GM23338 (cell line): ENCODE results near the gene CDC42BPA. TPM values are rescaled to one million over a fixed set of nuclear protein-coding genes. Genes with fewer than 3 reads are reported as not detected.

Source experiments
- ATAC-seq: fragments of 200-7000 bp; cut with Tn5 transposase; 3 replicates; pipeline ENCODE4 v1.9.1; 2020
- DNase-seq: peaks from one replicate; pipeline ENCODE4 v3.0.0-alpha.2; 2015; ENCODE audit warnings: low spot score
- H2AFZ ChIP-seq: fragments of 200-600 bp; sonication (generic); 2 replicates; pipeline ENCODE4 v1.8.0; 2016; ENCODE audit warnings: antibody characterized with exemption, mild to moderate bottlenecking, moderate library complexity
- H3F3A ChIP-seq: fragments of 200-600 bp; sonication (generic); replicated peaks from 2 replicates; pipeline ENCODE4 v1.8.0; 2017; ENCODE audit warnings: antibody characterized with exemption, mixed run types, low read depth
- H3K27ac ChIP-seq: fragments of 200-600 bp; sonication (generic); 2 replicates; pipeline ENCODE4 v1.6.1; 2016; ENCODE audit warnings: low read depth
- H3K27me3 ChIP-seq: fragments of 200-600 bp; sonication (generic); 2 replicates; pipeline ENCODE4 v1.8.0; 2016; ENCODE audit warnings: mild to moderate bottlenecking, mixed run types, moderate library complexity; ENCODE audit not compliant: insufficient read depth
- H3K36me3 ChIP-seq: fragments of 200-600 bp; sonication (generic); 2 replicates; pipeline ENCODE4 v1.8.0; 2016; ENCODE audit warnings: mild to moderate bottlenecking; ENCODE audit not compliant: insufficient read depth
- H3K4me1 ChIP-seq: fragments of 200-600 bp; sonication (generic); 2 replicates; pipeline ENCODE4 v1.8.0; 2016; ENCODE audit warnings: mild to moderate bottlenecking, moderate library complexity; ENCODE audit not compliant: insufficient read depth
- H3K4me2 ChIP-seq: fragments of 200-600 bp; sonication (generic); 2 replicates; pipeline ENCODE4 v1.7.1; 2017; ENCODE audit warnings: mixed run types
- H3K4me3 ChIP-seq: fragments of 200-600 bp; sonication (generic); 2 replicates; pipeline ENCODE4 v1.6.1; 2016; ENCODE audit warnings: mixed run types
- H3K79me2 ChIP-seq: fragments of 200-600 bp; sonication (generic); replicated peaks from 2 replicates; pipeline ENCODE4 v1.8.0; 2017; ENCODE audit warnings: mild to moderate bottlenecking; ENCODE audit not compliant: insufficient read depth
- H3K9me2 ChIP-seq: fragments of 200-600 bp; sonication (generic); 2 replicates; pipeline ENCODE4 v1.8.0; 2017; ENCODE audit not compliant: insufficient read depth
- H4K20me1 ChIP-seq: fragments of 200-600 bp; sonication (generic); replicated peaks from 2 replicates; pipeline ENCODE4 v1.8.0; 2017; ENCODE audit warnings: mild to moderate bottlenecking; ENCODE audit not compliant: insufficient read depth
- H3K27ac Mint-ChIP-seq: 2 replicates; pipeline ENCODE4 v1.8.0; 2020; ENCODE audit warnings: inconsistent platforms, mild to moderate bottlenecking, moderate library complexity, mixed read lengths
- H3K27me3 Mint-ChIP-seq: 3 replicates; pipeline ENCODE4 v1.8.0; 2022; ENCODE audit warnings: low read depth, mild to moderate bottlenecking, moderate library complexity, mixed read lengths, inconsistent platforms; ENCODE audit not compliant: insufficient read depth, poor library complexity
- H3K36me3 Mint-ChIP-seq: 3 replicates; pipeline ENCODE4 v1.8.0; 2021; ENCODE audit warnings: low read depth, mild to moderate bottlenecking, inconsistent platforms, moderate library complexity, mixed read lengths
- H3K4me1 Mint-ChIP-seq: 3 replicates; pipeline ENCODE4 v1.8.0; 2020; ENCODE audit warnings: mild to moderate bottlenecking, inconsistent platforms, mixed read lengths
- H3K4me3 Mint-ChIP-seq: 3 replicates; pipeline ENCODE4 v1.8.0; 2021; ENCODE audit warnings: moderate library complexity, mild to moderate bottlenecking, inconsistent platforms, mixed read lengths
- H3K9me3 Mint-ChIP-seq: 3 replicates; pipeline ENCODE4 v1.8.0; 2020; ENCODE audit warnings: moderate library complexity, mild to moderate bottlenecking, inconsistent platforms, mixed read lengths
- EZH2phosphoT487 ChIP-seq: fragments of 200-600 bp; sonication (generic); IDR thresholded peaks from one replicate; pipeline ENCODE4 v1.8.1; 2018; ENCODE audit warnings: antibody characterized with exemption; ENCODE audit not compliant: unreplicated experiment
- NANOG ChIP-seq: IDR thresholded peaks from 2 replicates; pipeline ENCODE4 v1.6.1; 2016; ENCODE audit warnings: antibody characterized with exemption, borderline replicate concordance
- POLR2AphosphoS5 ChIP-seq: IDR thresholded peaks from 2 replicates; pipeline ENCODE4 v1.6.1; 2016; ENCODE audit warnings: antibody characterized with exemption, low read depth
- ZNF114 ChIP-seq: fragments of 250-450 bp; sonication (Bioruptor Pico); IDR thresholded peaks from 2 replicates; pipeline ENCODE4 v1.5.0; 2020; ENCODE audit warnings: mild to moderate bottlenecking, moderate library complexity
- polyA plus RNA-seq: library from polyadenylated mRNA; unstranded; fragments of >200 nt; fragmentation: Nextera tagmentation; extraction: Ambion mirVana; gene quantifications from 2 replicates; pipeline ENCODE4 v1.2.1, GENCODE V29; 2016
- total RNA-seq: library from RNA; depleted of rRNA; stranded (reverse); fragments of >200 nt; shearing (Covaris generic); gene quantifications from 2 replicates; pipeline ENCODE4 v1.2.3, GENCODE V29; 2014
- TF ChIP-seq, protein P1 (sequence below): IDR thresholded peaks from 2 replicates; pipeline ENCODE4 v1.6.1; 2016; ENCODE audit warnings: antibody characterized with exemption
- TF ChIP-seq, protein P2 (sequence below): fragments of 250-450 bp; sonication (Bioruptor Pico); IDR thresholded peaks from 2 replicates; pipeline ENCODE4 v1.5.0; 2020; ENCODE audit warnings: mild to moderate bottlenecking, moderate library complexity

Gene CDC42BPA
- total and polyA plus RNA-seq, 2 experiments from 2014 or later, result 17.7 to 40.1 TPM

DNA sequence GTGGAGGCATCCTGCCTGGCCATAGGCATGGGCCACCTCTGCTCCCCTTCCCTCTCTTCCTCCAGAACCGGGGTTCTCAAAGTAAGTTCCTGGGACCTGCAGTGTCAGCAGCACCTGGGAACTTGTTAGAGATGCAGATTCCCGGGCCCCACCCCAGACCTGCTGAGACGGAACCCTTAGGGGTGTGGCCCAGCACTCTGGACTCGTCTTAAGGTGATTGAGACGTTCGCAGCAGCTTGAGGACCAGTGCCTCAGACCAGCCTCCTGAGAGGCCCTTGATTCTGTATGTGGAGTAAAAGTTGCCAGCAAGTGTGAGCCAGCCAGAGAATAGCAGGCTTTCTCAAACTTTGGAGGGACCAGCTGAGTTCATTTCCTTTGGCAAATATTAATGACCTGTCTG, 364.0 kb downstream of the CDC42BPA start:
- peaks cover 16% of the 10 kb centered on the region for H3K4me1 Mint-ChIP-seq
- no peaks in the 10 kb centered on the region for H3K36me3 ChIP-seq
- TF ChIP-seq, protein P1, sequence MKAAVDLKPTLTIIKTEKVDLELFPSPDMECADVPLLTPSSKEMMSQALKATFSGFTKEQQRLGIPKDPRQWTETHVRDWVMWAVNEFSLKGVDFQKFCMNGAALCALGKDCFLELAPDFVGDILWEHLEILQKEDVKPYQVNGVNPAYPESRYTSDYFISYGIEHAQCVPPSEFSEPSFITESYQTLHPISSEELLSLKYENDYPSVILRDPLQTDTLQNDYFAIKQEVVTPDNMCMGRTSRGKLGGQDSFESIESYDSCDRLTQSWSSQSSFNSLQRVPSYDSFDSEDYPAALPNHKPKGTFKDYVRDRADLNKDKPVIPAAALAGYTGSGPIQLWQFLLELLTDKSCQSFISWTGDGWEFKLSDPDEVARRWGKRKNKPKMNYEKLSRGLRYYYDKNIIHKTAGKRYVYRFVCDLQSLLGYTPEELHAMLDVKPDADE, result no peak
- TF ChIP-seq NANOG (no peak), ZNF114 (no peak), EZH2phosphoT487 (no peak), POLR2AphosphoS5 (no peak)
- TF ChIP-seq, protein P2, sequence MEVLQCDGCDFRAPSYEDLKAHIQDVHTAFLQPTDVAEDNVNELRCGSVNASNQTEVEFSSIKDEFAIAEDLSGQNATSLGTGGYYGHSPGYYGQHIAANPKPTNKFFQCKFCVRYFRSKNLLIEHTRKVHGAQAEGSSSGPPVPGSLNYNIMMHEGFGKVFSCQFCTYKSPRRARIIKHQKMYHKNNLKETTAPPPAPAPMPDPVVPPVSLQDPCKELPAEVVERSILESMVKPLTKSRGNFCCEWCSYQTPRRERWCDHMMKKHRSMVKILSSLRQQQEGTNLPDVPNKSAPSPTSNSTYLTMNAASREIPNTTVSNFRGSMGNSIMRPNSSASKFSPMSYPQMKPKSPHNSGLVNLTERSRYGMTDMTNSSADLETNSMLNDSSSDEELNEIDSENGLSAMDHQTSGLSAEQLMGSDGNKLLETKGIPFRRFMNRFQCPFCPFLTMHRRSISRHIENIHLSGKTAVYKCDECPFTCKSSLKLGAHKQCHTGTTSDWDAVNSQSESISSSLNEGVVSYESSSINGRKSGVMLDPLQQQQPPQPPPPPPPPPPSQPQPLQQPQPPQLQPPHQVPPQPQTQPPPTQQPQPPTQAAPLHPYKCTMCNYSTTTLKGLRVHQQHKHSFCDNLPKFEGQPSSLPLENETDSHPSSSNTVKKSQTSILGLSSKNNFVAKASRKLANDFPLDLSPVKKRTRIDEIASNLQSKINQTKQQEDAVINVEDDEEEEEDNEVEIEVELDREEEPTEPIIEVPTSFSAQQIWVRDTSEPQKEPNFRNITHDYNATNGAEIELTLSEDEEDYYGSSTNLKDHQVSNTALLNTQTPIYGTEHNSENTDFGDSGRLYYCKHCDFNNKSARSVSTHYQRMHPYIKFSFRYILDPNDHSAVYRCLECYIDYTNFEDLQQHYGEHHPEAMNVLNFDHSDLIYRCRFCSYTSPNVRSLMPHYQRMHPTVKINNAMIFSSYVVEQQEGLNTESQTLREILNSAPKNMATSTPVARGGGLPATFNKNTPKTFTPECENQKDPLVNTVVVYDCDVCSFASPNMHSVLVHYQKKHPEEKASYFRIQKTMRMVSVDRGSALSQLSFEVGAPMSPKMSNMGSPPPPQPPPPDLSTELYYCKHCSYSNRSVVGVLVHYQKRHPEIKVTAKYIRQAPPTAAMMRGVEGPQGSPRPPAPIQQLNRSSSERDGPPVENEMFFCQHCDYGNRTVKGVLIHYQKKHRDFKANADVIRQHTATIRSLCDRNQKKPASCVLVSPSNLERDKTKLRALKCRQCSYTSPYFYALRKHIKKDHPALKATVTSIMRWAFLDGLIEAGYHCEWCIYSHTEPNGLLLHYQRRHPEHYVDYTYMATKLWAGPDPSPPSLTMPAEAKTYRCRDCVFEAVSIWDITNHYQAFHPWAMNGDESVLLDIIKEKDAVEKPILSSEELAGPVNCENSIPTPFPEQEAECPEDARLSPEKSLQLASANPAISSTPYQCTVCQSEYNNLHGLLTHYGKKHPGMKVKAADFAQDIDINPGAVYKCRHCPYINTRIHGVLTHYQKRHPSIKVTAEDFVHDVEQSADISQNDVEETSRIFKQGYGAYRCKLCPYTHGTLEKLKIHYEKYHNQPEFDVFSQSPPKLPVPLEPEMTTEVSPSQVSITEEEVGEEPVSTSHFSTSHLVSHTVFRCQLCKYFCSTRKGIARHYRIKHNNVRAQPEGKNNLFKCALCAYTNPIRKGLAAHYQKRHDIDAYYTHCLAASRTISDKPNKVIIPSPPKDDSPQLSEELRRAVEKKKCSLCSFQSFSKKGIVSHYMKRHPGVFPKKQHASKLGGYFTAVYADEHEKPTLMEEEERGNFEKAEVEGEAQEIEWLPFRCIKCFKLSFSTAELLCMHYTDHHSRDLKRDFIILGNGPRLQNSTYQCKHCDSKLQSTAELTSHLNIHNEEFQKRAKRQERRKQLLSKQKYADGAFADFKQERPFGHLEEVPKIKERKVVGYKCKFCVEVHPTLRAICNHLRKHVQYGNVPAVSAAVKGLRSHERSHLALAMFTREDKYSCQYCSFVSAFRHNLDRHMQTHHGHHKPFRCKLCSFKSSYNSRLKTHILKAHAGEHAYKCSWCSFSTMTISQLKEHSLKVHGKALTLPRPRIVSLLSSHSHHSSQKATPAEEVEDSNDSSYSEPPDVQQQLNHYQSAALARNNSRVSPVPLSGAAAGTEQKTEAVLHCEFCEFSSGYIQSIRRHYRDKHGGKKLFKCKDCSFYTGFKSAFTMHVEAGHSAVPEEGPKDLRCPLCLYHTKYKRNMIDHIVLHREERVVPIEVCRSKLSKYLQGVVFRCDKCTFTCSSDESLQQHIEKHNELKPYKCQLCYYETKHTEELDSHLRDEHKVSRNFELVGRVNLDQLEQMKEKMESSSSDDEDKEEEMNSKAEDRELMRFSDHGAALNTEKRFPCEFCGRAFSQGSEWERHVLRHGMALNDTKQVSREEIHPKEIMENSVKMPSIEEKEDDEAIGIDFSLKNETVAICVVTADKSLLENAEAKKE (CRISPR knock-in tag), result no peak
- H3K9me2 ChIP-seq, result no peaks in the 10 kb centered on the region
- H3K9me3 Mint-ChIP-seq, result peaks cover 37% of the 10 kb centered on the region
- peaks cover 43% of the 10 kb centered on the region for H3K36me3 Mint-ChIP-seq
- H3F3A ChIP-seq, result no peaks in the 10 kb centered on the region
- no peak overlapping the region for H3K4me3 Mint-ChIP-seq
- H3K27me3 ChIP-seq, result no peaks in the 10 kb centered on the region
- no peaks in the 10 kb centered on the region; the same call in 1 of the 2 replicates for H4K20me1 ChIP-seq
- peaks cover 11% of the 10 kb centered on the region for H3K27me3 Mint-ChIP-seq
- H3K27ac Mint-ChIP-seq, result no peak overlapping the region
- no peak overlapping the region for H3K4me2 ChIP-seq
- DNase-seq (no peak), ATAC-seq (no peak)
- peaks cover 51% of the 10 kb centered on the region for H3K79me2 ChIP-seq
- H3K4me3 ChIP-seq, result no peak overlapping the region
- H2AFZ ChIP-seq, result no peak overlapping the region
- no peaks in the 10 kb centered on the region for H3K4me1 ChIP-seq
- H3K27ac ChIP-seq, result no peak overlapping the region
